ENCODE data around the gene PAOX.

PAOX gene

GRCh38 chr10:133401981-133402725 is 23.1 kb downstream of the PAOX start:
- DNase-seq (ENCODE audit: low read depth): no peak
- TF ChIP-seq CTCF (IDR thresholded peaks at IDR 0.05; ENCODE audit: insufficient read depth, low read depth, low read length, missing control alignments): no peak
- no peak overlapping the region for H3K4me3 ChIP-seq (ENCODE audit: low read depth, low read length)

- H3K4me3 ChIP-seq (ENCODE audit: low read depth, low read length): no peak overlapping the region
- DNase-seq (ENCODE audit: low read depth): no peak
- no peak for TF ChIP-seq CTCF (IDR thresholded peaks at IDR 0.05; ENCODE audit: insufficient read depth, low read depth, low read length, missing control alignments)
Observed at GRCh38 chr10:133403359-133403758, 24.3 kb downstream of the PAOX start.

GRCh38 chr10:133403784-133404183 is 24.7 kb downstream of the PAOX start:
- no peak for DNase-seq (ENCODE audit: low read depth)
- no peak for TF ChIP-seq CTCF (IDR thresholded peaks at IDR 0.05; ENCODE audit: insufficient read depth, low read depth, low read length, missing control alignments)
- no peak overlapping the region for H3K4me3 ChIP-seq (ENCODE audit: low read depth, low read length)

- no peak for TF ChIP-seq CTCF (IDR thresholded peaks at IDR 0.05; ENCODE audit: insufficient read depth, low read depth, low read length, missing control alignments)
- DNase-seq (ENCODE audit: low read depth): no peak
- no peak overlapping the region for H3K4me3 ChIP-seq (ENCODE audit: low read depth, low read length)
Observed at GRCh38 chr10:133405272-133405671, 26.2 kb downstream of the PAOX start.

GRCh38 chr10:133405844-133406527 is 26.9 kb downstream of the PAOX start:
- peak overlapping the region; percentile 14; the same call in 1 of the 2 replicates for H3K4me3 ChIP-seq (ENCODE audit: low read depth, low read length)
- peak; percentile 50 for DNase-seq (ENCODE audit: low read depth)
- TF ChIP-seq CTCF (IDR thresholded peaks at IDR 0.05; ENCODE audit: insufficient read depth, low read depth, low read length, missing control alignments): no peak

GRCh38 chr10:133411523-133412380 is 32.7 kb downstream of the PAOX start:
- no peak for DNase-seq (ENCODE audit: low read depth)
- no peak for TF ChIP-seq CTCF (IDR thresholded peaks at IDR 0.05; ENCODE audit: insufficient read depth, low read depth, low read length, missing control alignments)
- H3K4me3 ChIP-seq (ENCODE audit: low read depth, low read length): no peak overlapping the region
